GM19463 (cell line): Measurements from ENCODE around the gene KLHL25.

Source experiments
- ATAC-seq: cut with Tn5 transposase; IDR thresholded peaks from one replicate; pipeline ENCODE4 v1.9.1; 2021; ENCODE audit warnings: mild to moderate bottlenecking, moderate library complexity; ENCODE audit not compliant: unreplicated experiment

KLHL25 gene

DNA sequence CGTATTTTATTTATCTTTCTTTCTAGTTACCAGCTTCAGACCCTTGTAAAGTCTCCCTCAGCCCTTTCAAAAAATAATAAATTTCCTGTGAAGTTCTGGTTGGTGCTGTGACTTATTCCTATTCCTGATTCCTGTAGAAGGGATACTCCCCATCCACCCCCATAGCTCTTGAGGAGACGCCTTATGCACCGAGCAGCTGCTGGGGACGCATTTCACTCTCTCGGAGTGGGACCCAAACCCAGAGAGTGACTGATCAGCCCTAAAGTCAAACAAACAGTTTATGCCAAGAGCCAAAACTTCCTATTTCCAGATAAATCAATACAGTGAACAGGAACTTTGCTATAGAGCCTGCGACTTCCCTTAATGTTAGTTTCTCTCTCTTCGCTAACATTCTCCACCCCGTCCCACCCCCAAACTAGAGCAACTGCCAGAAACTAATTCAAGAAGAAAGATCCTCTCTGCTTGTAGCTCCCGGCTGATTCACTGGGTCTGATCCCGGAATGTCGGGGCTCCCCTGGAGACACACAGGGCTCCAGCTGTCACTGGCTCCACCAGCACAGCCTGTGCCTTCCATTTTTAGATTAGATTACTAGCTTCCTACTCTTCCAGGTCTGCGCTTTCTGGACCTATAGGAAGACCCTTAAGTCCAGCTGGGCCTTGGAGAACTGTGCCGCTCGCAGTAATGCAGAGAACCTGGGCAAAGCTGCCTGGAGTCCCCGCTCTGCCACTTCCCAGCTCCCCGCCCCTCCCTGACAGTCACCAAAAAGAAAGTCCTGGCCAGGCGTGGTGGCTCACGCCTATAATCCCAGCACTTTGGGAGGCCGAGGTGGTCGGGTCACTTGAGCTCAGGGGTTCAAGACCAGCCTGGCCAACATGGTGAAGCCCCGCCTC, 45.2 kb downstream of the KLHL25 start:
- ATAC-seq = no peak

GRCh38 chr15:85748729-85749128, 46.0 kb downstream of the KLHL25 start:
- no peak for ATAC-seq

- no peak for ATAC-seq
Measured at GRCh38 chr15:85748176-85748575, 46.5 kb downstream of the KLHL25 start.

- ATAC-seq = no peak
Measured at GRCh38 chr15:85746641-85747040, 48.1 kb downstream of the KLHL25 start.

DNA sequence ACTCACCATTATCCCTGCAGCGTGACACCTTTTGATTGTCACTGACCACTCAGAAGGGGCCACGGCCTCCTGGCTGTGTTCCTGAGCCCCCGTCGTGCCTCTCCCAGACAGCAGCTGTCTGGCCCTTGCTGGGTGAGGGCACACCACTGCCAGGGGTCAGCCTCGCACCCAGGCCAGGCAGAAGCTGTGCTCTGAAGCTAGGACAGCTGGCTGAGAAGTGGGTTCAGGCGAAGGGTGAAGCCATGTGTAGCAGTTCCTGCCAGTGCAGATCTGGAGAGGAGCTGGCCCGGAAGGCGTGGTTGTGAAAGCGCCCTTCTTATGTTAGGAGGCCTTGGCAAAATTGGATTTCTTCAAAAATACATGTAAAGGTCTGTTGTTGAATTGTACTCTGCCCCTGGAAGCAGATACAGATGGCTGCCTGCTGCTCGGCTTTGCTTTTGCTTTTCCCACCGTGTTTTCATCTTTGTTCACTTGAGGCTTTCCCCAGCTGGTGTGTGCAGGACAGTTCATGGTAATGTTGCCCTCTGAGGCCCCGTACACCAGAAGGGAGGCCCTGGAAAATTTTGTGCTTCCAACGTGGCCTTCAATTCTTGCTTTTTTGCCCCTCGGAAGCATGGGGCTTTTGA, 49.1 kb downstream of the KLHL25 start:
- no peak for ATAC-seq

- ATAC-seq = no peak
Measured at GRCh38 chr15:85745023-85745422, 49.7 kb downstream of the KLHL25 start.

GRCh38 chr15:85744579-85744978, 50.1 kb downstream of the KLHL25 start:
- no peak for ATAC-seq

DNA sequence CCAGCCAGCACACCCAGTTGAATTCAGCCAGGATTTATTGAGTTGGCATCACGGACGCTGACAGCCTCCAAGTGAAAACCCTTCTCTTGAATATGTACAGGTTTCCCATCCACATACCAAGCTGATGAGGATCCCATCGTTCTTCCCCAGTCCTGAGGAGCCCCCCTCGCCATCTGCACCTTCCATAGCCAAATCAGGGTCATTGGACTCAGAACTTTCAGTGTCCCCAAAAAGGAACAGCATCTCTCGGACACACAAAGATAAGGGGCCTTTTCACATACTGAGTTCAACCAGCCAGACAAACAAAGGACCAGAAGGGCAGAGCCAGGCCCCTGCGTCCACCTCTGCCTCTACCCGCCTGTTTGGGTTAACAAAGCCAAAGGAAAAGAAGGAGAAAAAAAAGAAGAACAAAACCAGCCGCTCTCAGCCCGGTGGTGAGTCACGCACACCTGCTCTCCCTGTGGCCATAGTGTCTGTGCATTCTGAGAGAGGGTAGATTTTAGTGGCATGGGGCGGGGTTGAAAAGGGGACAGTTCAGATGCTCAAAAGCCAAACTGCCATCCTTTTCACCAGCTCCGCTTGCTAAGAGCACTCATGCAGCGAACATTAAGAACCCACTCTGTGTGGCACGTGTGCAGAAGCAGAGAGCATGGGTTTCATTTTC, 51.2 kb downstream of the KLHL25 start:
- ATAC-seq = no peak

DNA sequence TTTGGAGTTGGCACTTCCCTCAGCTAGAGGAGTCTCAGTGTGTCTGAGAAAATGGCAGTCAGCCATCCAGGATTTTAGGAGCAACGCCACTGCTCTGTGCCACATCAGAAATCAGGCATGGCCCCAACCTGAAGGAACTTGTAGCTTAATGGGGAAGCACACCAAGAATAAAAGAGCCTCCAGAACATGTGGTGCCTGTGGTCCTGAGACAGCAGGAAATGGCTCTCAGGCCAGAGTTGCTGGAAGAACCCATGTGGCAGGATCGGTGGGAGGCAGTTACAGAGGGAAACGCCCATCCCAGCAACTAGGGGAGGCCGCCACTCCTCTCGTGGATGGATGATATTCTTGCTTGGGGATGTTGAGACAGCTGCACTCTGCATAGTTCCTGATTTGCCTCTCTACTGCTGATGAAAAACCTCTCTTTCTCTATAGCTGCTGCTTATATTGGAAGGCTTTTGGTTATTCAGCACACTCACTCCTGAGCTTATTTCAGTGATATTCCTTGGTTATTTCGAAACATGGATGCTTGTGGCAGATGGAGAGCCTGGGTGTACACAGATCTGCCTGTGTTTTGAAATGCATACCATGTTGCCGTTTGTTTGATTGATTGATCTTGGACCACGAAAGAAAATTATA, 52.4 kb downstream of the KLHL25 start:
- ATAC-seq = no peak

DNA sequence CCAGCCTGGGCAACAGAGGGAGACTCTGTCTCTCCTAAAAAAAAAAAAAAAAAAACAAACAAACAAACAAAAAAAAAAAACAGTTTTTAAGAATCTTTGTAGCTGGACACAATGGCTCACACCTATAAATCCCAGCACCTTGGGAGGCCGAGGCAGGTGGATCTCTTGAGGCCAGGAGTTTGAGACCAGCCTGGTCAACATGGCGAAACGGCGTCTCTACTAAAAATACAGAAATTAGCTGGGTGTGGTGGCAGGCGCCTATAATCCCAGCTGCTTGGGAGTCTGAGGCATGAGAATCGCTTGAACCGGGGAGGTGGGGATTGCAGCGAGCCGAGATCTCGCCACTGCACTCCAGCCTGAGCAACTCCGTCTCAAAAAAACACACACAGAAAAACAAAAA, 53.1 kb downstream of the KLHL25 start:
- no peak for ATAC-seq

DNA sequence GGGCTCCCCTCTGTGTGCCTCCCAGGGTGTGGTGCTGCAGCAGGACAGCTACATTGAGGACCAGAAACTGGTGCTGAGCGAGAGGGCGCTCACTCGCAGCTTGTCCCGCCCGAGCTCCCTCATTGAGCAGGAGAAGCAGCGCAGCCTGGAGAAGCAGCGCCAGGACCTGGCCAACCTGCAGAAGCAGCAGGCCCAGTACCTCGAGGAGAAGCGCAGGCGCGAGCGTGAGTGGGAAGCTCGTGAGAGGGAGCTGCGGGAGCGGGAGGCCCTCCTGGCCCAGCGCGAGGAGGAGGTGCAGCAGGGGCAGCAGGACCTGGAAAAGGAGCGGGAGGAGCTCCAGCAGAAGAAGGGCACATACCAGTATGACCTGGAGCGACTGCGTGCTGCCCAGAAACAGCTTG, 53.7 kb downstream of the KLHL25 start:
- no peak for ATAC-seq

GRCh38 chr15:85737061-85737460, 57.7 kb downstream of the KLHL25 start:
- ATAC-seq = no peak

GRCh38 chr15:85733416-85733815, 61.3 kb downstream of the KLHL25 start:
- ATAC-seq = no peak

- peak; percentile 81 for ATAC-seq
Measured at GRCh38 chr15:85730001-85730820, 64.5 kb downstream of the KLHL25 start.

DNA sequence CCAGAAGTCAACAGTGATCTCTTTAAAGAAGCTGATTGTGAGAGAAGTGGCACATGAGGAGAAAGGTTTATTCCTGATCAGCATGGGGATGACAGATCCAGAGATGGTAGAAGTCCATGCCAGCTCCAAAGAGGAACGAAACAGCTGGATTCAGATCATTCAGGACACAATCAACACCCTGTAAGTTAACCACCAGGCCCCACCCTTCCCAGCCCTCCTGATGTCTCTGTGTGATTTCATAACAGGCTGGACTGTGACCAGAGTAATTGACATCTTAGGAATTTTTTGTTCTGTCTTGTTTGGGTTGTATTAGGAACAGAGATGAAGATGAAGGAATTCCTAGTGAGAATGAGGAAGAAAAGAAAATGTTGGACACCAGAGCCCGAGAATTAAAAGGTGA, 67.7 kb downstream of the KLHL25 start:
- ATAC-seq = no peak

DNA sequence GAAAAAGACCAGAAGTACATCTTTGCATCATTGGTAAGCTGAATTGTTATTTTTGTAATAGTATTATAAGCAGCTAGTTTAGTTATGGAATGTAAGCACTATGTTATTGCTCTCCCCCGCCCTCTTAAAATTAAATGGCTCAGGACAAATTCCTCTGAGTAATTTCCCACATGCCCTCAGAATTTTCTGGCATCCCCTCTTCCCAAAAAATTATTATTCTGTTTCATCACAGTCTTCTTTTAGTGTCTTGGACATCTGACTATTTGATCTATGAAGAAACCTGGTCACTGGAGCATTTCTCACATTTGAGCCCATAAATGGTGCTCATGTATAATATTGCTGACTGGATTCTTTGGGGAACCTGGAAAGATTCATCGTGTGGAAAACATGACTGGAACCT, 68.3 kb downstream of the KLHL25 start:
- ATAC-seq = no peak

DNA sequence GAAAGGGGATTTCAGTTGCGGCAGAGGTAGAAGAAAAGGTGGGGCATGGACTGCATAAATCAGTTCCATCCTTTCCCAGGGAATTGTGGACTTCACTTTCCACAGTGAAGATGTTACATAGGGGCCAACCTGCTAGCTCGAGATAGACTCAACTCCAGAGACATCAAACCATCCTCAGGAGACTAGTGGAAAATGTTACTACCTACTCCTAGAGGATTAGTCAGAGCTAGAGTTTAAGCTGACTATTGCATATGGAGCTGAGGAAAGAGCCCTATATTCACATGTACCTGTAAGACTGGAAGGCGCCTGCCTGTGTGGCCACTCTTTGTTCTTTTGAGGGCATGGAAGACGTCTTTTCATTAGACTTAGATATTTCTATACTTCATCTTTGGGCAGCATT, 69.2 kb downstream of the KLHL25 start:
- ATAC-seq = no peak

GRCh38 chr15:85725019-85725418, 69.7 kb downstream of the KLHL25 start:
- ATAC-seq = no peak

- no peak for ATAC-seq
Measured at GRCh38 chr15:85723960-85724945, 70.5 kb downstream of the KLHL25 start.
